ENCODE results near the gene BRMS1. TPM values are rescaled to one million over a fixed set of nuclear protein-coding genes. Genes with fewer than 3 reads are reported as not detected.

Gene BRMS1
- total RNA-seq, 1 experiment from 2014 or later: 93.5 TPM

DNA sequence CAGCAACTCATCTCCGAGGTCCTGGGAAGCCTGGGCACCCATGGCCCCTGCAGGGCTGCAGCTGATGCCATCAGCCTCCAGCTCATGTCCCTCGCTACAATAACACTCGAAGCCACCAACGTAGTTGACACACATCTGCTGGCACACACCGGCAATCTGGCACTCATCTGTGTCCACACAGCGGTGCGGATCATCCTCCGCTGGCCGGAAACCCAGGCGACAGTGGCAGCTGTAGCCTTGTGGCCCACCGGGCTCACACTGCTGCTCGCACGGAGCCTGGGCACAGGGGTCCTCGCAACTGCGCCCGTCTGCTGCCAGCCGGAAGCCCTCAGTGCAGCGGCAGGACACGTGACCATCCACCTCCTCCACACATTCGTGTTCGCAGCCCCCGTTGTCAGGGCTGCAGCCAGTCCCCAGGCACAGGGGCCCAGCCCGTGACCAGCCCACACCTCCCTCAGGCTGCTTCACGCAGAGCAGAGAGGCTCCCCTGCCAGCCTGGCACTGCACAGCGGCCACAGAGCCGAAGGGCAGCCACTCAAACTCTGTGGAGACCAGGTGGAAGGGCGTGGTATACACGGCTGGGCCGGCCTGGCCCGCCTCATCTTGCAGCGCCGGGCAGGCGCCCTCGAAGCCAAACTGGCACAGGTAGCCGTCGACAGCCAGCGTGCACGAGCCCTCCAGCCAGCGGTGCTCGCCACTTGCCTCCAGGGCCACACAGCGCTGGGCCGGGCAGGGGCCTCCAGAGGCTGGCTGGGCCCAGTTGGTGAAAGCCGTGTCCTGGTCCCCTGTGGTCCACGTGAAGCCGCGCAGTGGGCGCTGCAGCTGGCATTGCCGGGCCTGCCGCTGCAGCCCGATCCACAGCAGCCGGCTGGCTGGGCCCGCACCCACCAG lies 28.7 kb downstream of the BRMS1 start:
- BruUV-seq (replicated peaks): no TSS peak
- peak overlapping the region; percentile 100 for H3K27ac ChIP-seq (ENCODE audit: low read depth, low read length, poor library complexity, severe bottlenecking)
- no peaks in the 10 kb centered on the region for H3K9me3 ChIP-seq (ENCODE audit: low read depth, low read length, poor library complexity, severe bottlenecking)
- TF ChIP-seq EZH2 (IDR thresholded peaks at IDR 0.05; ENCODE audit: borderline replicate concordance, low read depth, low read length, poor library complexity, severe bottlenecking) (no peak), CTCF (conservative IDR thresholded peaks at IDR 0.05; ENCODE audit: low read depth, low read length) (no peak)
- intact Hi-C loops (cut with micrococcal nuclease; ENCODE audit: unreplicated experiment): no loop called here
- H3K27me3 ChIP-seq (replicated peaks; ENCODE audit: insufficient read depth, low read depth, low read length, poor library complexity): no peaks in the 10 kb centered on the region
- no peaks in the 10 kb centered on the region for H3K36me3 ChIP-seq (ENCODE audit: insufficient read depth, low read length, poor library complexity, severe bottlenecking)
- ChIA-PET CTCF (interaction anchor here (0.6 to 1.1 kb wide), 6 partner anchors 13 to 977 kb away, joined by 3 to 7 read pairs (median 6); no protein-coding TSS in a partner anchor), POLR2A (ENCODE audit: low non-redundant PET) (interaction anchor here (0.6 kb wide), 2 partner anchors 29 to 91 kb away, joined by 5 to 12 read pairs; no protein-coding TSS in a partner anchor)
- H3K4me1 ChIP-seq (ENCODE audit: insufficient read depth, low read length, poor library complexity, severe bottlenecking): peaks cover 69% of the 10 kb centered on the region
- no peak for DNase-seq (ENCODE audit: low spot score)
- peak overlapping the region; percentile 57 for H3K4me3 ChIP-seq (ENCODE audit: low read depth, low read length, poor library complexity, severe bottlenecking)

- CTCF ChIA-PET: interaction anchor here (0.8 to 1.1 kb wide), 2 partner anchors 49 to 70 kb away, joined by 3 to 7 read pairs; no protein-coding TSS in a partner anchor
- Histone ChIP-seq H3K36me3 (ENCODE audit: insufficient read depth, low read length, poor library complexity, severe bottlenecking) (no peaks in the 10 kb centered on the region), H3K9me3 (ENCODE audit: low read depth, low read length, poor library complexity, severe bottlenecking) (no peaks in the 10 kb centered on the region), H3K4me3 (ENCODE audit: low read depth, low read length, poor library complexity, severe bottlenecking) (peak overlapping the region; percentile 57), H3K27ac (ENCODE audit: low read depth, low read length, poor library complexity, severe bottlenecking) (peak overlapping the region; percentile 100), H3K4me1 (ENCODE audit: insufficient read depth, low read length, poor library complexity, severe bottlenecking) (peaks cover 70% of the 10 kb centered on the region), H3K27me3 (replicated peaks; ENCODE audit: insufficient read depth, low read depth, low read length, poor library complexity) (no peaks in the 10 kb centered on the region)
- no TSS peak for BruUV-seq (replicated peaks)
- POLR2A ChIA-PET (ENCODE audit: low non-redundant PET): no interaction called here
- intact Hi-C loops (cut with micrococcal nuclease; ENCODE audit: unreplicated experiment): no loop called here
- TF ChIP-seq EZH2 (IDR thresholded peaks at IDR 0.05; ENCODE audit: borderline replicate concordance, low read depth, low read length, poor library complexity, severe bottlenecking): no peak
- TF ChIP-seq CTCF (conservative IDR thresholded peaks at IDR 0.05; ENCODE audit: low read depth, low read length): no peak
- DNase-seq (ENCODE audit: low spot score): no peak
Observed at GRCh38 chr11:66315498-66315885, 29.4 kb downstream of the BRMS1 start.

- H3K36me3 ChIP-seq (ENCODE audit: insufficient read depth, low read length, poor library complexity, severe bottlenecking): no peaks in the 10 kb centered on the region
- peaks cover 70% of the 10 kb centered on the region for H3K4me1 ChIP-seq (ENCODE audit: insufficient read depth, low read length, poor library complexity, severe bottlenecking)
- no peak for TF ChIP-seq EZH2 (IDR thresholded peaks at IDR 0.05; ENCODE audit: borderline replicate concordance, low read depth, low read length, poor library complexity, severe bottlenecking)
- TF ChIP-seq CTCF (conservative IDR thresholded peaks at IDR 0.05; ENCODE audit: low read depth, low read length): no peak
- H3K9me3 ChIP-seq (ENCODE audit: low read depth, low read length, poor library complexity, severe bottlenecking): no peaks in the 10 kb centered on the region
- CTCF ChIA-PET: interaction anchor here (1.1 kb wide), 1 partner anchor 50 kb away, joined by 7 read pairs; no protein-coding TSS in a partner anchor
- H3K4me3 ChIP-seq (ENCODE audit: low read depth, low read length, poor library complexity, severe bottlenecking): peak overlapping the region; percentile 57
- POLR2A ChIA-PET (ENCODE audit: low non-redundant PET): no interaction called here
- BruUV-seq (replicated peaks): TSS peak; percentile 50
- no peaks in the 10 kb centered on the region for H3K27me3 ChIP-seq (replicated peaks; ENCODE audit: insufficient read depth, low read depth, low read length, poor library complexity)
- H3K27ac ChIP-seq (ENCODE audit: low read depth, low read length, poor library complexity, severe bottlenecking): peak overlapping the region; percentile 100
- intact Hi-C loops (cut with micrococcal nuclease; ENCODE audit: unreplicated experiment): loop anchor here (5.0 kb wide), 1 partner anchor 72 kb away; no protein-coding TSS in a partner anchor
- no peak for DNase-seq (ENCODE audit: low spot score)
Observed at GRCh38 chr11:66314561-66315497, 30.1 kb downstream of the BRMS1 start.
